T-cell (primary cell): ENCODE measurements around the gene SLC22A23. TPM values are rescaled to one million over a fixed set of nuclear protein-coding genes. Genes with fewer than 3 reads are reported as not detected.
A peak's percentile ranks its signal among the peaks of the same experiment; 100 is the strongest.

Source experiments
- ATAC-seq, 4 experiments: fragments of 200-7000 bp in 3 of 4; fragments of 150-1000 bp in 1 of 4; cut with Tn5 transposase; replicated peaks in 1 of 4; 1 replicate in 3 of 4; 2 replicates in 1 of 4; pipeline ENCODE4 v1.10.0; 2021; ENCODE audit warnings: moderate library complexity in 3 of 4, mild to moderate bottlenecking in 2 of 4, moderate number of reproducible peaks in 1 of 4
- CTCF ChIA-PET, 2 donors: fragments of 300-600 bp; sonication (Branson Sonifier 250); formaldehyde crosslinking; loops; one replicate each; lab custom pipeline; 2022; ENCODE audit warnings: antibody characterized with exemption in 2 of 2; lab: Charles Lee
- POLR2A ChIA-PET, 2 donors: fragments of 300-600 bp; sonication (Branson Sonifier 250); formaldehyde crosslinking; loops; one replicate each; lab custom pipeline; 2022; ENCODE audit warnings: antibody characterized with exemption in 2 of 2; lab: Charles Lee
- DNase-seq, 35 experiments: peaks; one replicate each; pipeline versions ENCODE4 v3.0.0 to v3.0.0-alpha.2; 2013 to 2023
- H3K27ac ChIP-seq: one replicate; pipeline ENCODE4 v1.5.1; 2013; ENCODE audit warnings: low read length
- H3K27me3 ChIP-seq, 2 experiments: replicated peaks in 1 of 2; 1 replicate in 1 of 2; 2 replicates in 1 of 2; pipeline versions ENCODE4 v1.6.1 to v1.7.0; 2013; ENCODE audit warnings: low read length in 1 of 2, mixed read lengths in 1 of 2; ENCODE audit not compliant: control insufficient read depth in 2 of 2, insufficient read depth in 2 of 2; ENCODE audit errors: extremely low read depth in 1 of 2
- H3K36me3 ChIP-seq, 2 donors: 1 replicate in 1 of 2; 2 replicates in 1 of 2; pipeline versions ENCODE4 v1.6.1 to v1.7.0; 2013; ENCODE audit warnings: low read length in 1 of 2; ENCODE audit not compliant: control insufficient read depth in 2 of 2, insufficient read depth in 1 of 2; ENCODE audit errors: extremely low read depth in 1 of 2
- H3K4me1 ChIP-seq, 2 experiments: 1 replicate in 1 of 2; 2 replicates in 1 of 2; pipeline versions ENCODE4 v1.6.1 to v1.7.0; 2013; ENCODE audit warnings: low read length in 2 of 2, mixed read lengths in 1 of 2; ENCODE audit not compliant: insufficient read depth in 2 of 2, control insufficient read depth in 1 of 2; ENCODE audit errors: extremely low read depth in 1 of 2
- H3K4me3 ChIP-seq, 2 donors: 1 replicate in 1 of 2; 2 replicates in 1 of 2; pipeline versions ENCODE4 v1.5.1 to v1.7.0; 2013; ENCODE audit warnings: mild to moderate bottlenecking in 2 of 2, low read length in 1 of 2, moderate library complexity in 1 of 2; ENCODE audit not compliant: control insufficient read depth in 1 of 2; ENCODE audit errors: extremely low read depth in 1 of 2
- H3K9me3 ChIP-seq: 2 replicates; pipeline ENCODE4 v1.7.0; 2013
- H3K27ac Mint-ChIP-seq, 2 donors: one replicate each; pipeline ENCODE4 v1.8.0; 2020 to 2021; ENCODE audit warnings: mild to moderate bottlenecking in 2 of 2, mixed read lengths in 2 of 2
- H3K27me3 Mint-ChIP-seq, 2 donors: one replicate each; pipeline ENCODE4 v1.8.0; 2021 to 2022; ENCODE audit warnings: mixed read lengths in 2 of 2
- H3K36me3 Mint-ChIP-seq: one replicate; pipeline ENCODE4 v1.8.0; 2021; ENCODE audit warnings: mixed read lengths
- H3K4me1 Mint-ChIP-seq, 3 donors: one replicate each; pipeline ENCODE4 v1.8.0; 2020 to 2022; ENCODE audit warnings: mixed read lengths in 3 of 3, mild to moderate bottlenecking in 1 of 3
- H3K4me3 Mint-ChIP-seq, 3 donors: one replicate each; pipeline ENCODE4 v1.8.0; 2020 to 2022; ENCODE audit warnings: mild to moderate bottlenecking in 3 of 3, mixed read lengths in 3 of 3, moderate library complexity in 3 of 3
- H3K9me3 Mint-ChIP-seq, 3 donors: one replicate each; pipeline ENCODE4 v1.8.0; 2020 to 2022; ENCODE audit warnings: mixed read lengths in 3 of 3
- WGBS: methylation state at CpG from one replicate; pipeline ENCODE4 v1.1.5; 2013; ENCODE audit warnings: missing lambda C conversion rate; ENCODE audit not compliant: insufficient coverage; 5-methylcytosine and 5-hydroxymethylcytosine counted together
- total RNA-seq, 35 experiments: library from RNA in 6 of 35; stranded (reverse) in 6 of 35; fragments of 120-200 nt in 1 of 35; gene quantifications; one replicate each; pipeline versions ENCODE4 v1.2.1 to v1.2.4 and lab custom pipeline; 2013 to 2026

SLC22A23 gene
- total RNA-seq, 5 donors from 2014 or later (not counting 1 experiment from before 2014, with no cell fraction given) = 6.2 to 14.8 (median 12.1) TPM

DNA sequence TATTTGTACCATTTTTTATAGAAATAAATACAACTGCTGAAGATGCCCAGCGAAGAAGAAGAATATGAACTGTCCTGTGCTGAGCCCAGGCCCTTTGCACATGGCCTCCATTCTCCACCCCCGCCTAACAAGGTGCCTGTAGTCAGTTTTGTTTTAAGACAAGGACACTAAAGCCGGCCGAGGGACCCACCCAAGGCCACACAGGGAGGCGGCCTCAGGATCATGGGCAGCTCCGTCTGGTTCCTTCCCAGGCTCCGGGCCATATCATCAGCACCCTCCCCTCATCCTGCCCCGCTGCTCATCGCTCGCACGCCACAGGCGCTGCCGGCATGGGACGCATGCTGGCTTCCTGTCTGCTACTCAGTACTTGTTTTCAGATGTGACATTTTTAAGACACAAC is 176.8 kb downstream of the SLC22A23 start:
- DNase-seq (peak in 1 of 35 experiments; percentile 4), ATAC-seq (peak in 2 of 4 experiments; percentile 15 to 19)
- H3K9me3 ChIP-seq = no peaks in the 10 kb centered on the region
- Mint-ChIP-seq H3K4me1 (peaks cover 5 to 6% (median 6%) of the 10 kb centered on the region in 3 donors), H3K27ac (no peak overlapping the region), H3K36me3 (peaks cover 5% of the 10 kb centered on the region), H3K4me3 (no peak overlapping the region), H3K27me3 (no peaks in the 10 kb centered on the region), H3K9me3 (no peaks in the 10 kb centered on the region)
- peaks cover 0 to 3% of the 10 kb centered on the region in 2 experiments for H3K4me1 ChIP-seq
- no peak overlapping the region for H3K27ac ChIP-seq
- 97% methylated on average over 9 of the region's 14 CpGs for WGBS
- ChIA-PET CTCF (interaction anchor here (0.6 to 2.2 kb wide), 14 partner anchors 18 to 685 kb away, joined by 3 to 50 read pairs (median 6); no protein-coding TSS in a partner anchor), POLR2A (no interaction called here)
- H3K4me3 ChIP-seq = no peak overlapping the region
- H3K27me3 ChIP-seq = no peaks in the 10 kb centered on the region
- H3K36me3 ChIP-seq = peaks cover 11 to 13% of the 10 kb centered on the region in 2 donors

DNA sequence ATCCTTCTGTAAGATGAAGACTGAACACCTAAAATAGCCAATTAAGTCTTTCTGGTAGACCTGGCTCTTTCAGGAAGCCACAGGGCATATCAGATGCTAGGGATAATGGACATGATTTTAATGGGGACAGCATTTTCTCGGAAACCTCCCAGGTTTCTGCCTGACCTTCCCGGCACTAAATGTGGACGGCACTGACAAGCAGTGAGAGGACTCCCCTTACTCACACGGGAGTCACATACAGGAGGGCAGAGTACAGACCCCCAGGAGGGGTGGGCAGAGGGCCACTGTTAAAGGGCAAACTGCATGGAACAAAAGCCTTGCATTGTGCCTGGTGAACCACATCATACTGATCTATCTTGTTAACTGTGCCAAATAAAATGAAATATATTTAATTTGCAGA is 178.2 kb downstream of the SLC22A23 start:
- CTCF ChIA-PET = interaction anchor here in 1 of 2 donors (1.6 kb wide), 1 partner anchor 454 kb away, joined by 8 read pairs; no protein-coding TSS in a partner anchor
- Mint-ChIP-seq H3K27me3 (no peaks in the 10 kb centered on the region), H3K36me3 (peaks cover 4% of the 10 kb centered on the region), H3K9me3 (no peaks in the 10 kb centered on the region), H3K4me3 (no peak overlapping the region), H3K27ac (no peak overlapping the region), H3K4me1 (peaks cover 11 to 14% (median 12%) of the 10 kb centered on the region in 3 donors)
- DNase-seq = no peak
- Histone ChIP-seq H3K27ac (no peak overlapping the region), H3K9me3 (no peaks in the 10 kb centered on the region), H3K4me1 (peaks cover 0 to 3% of the 10 kb centered on the region in 2 experiments), H3K36me3 (peaks cover 8 to 13% of the 10 kb centered on the region in 2 donors), H3K4me3 (no peak overlapping the region), H3K27me3 (no peaks in the 10 kb centered on the region)
- 100% methylated on average over 1 of the region's 4 CpGs for WGBS
- no peak for ATAC-seq
- POLR2A ChIA-PET = no interaction called here

DNA sequence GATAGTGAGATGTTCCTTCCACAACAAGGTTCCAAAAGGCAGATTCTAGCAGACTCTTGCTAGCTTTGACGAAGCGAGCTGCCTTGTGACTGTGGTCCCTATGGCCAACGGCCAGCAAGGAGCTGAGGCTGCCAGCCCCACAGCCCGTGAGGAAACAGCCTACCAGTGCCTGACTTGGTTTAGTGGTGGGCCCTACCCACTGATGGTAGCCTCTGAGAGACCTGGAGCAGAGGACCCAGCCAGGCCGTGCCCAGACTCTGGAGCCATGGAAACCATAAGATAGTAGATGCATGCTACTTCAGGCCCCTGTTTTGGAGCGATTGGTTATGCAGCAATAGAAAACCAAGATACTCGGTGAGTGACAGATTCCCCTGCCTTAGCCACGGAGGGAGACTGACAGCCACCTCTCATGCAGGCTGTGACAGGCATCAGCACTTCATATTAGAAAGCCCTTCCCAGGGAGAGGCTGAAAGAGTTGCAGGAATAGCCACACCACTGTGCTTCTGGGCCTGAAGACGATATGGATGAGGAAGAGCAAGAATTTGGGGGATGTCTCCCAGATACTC is 178.9 kb downstream of the SLC22A23 start:
- WGBS = 94% methylated on average over 7 of the region's 9 CpGs
- Mint-ChIP-seq H3K4me3 (no peak overlapping the region), H3K36me3 (peaks cover 2% of the 10 kb centered on the region)

DNA sequence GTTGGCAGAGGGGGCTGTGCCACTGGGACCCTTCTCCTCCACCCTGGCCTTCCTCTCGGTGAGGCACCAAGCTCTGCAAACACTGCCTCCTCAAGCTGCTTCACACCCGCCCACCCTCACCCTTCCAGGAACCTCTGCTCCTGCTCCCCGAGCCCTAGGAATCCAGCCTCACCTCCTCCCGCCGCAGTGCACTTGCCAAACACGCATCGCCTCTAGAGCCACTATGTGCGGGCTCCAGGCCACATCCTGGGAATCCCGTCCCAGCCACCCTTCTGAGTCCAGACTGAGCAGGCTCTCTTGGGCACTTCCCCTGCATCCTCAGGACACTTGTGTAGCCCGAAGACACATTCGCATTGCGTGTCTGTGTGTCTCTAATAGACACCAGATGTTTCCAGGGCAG is 179.6 kb downstream of the SLC22A23 start:
- Mint-ChIP-seq H3K4me1 (peaks cover 12 to 17% (median 13%) of the 10 kb centered on the region in 3 donors), H3K9me3 (no peaks in the 10 kb centered on the region), H3K36me3 (no peaks in the 10 kb centered on the region), H3K4me3 (no peak overlapping the region), H3K27ac (no peak overlapping the region), H3K27me3 (no peaks in the 10 kb centered on the region)
- Histone ChIP-seq H3K27ac (no peak overlapping the region), H3K9me3 (no peaks in the 10 kb centered on the region), H3K4me1 (peaks cover 0 to 3% of the 10 kb centered on the region in 2 experiments), H3K27me3 (no peaks in the 10 kb centered on the region), H3K4me3 (no peak overlapping the region), H3K36me3 (peaks cover 0 to 16% of the 10 kb centered on the region in 2 donors)
- 88% methylated on average over 12 of the region's 12 CpGs for WGBS
- ATAC-seq (no peak), DNase-seq (no peak)
- CTCF ChIA-PET = interaction anchor here in 1 of 2 donors (0.6 kb wide), 1 partner anchor 206 kb away, joined by 4 read pairs; no protein-coding TSS in a partner anchor
- POLR2A ChIA-PET = no interaction called here

More for the DNA sequence above, 178.9 kb downstream of the SLC22A23 start:
- Histone ChIP-seq H3K4me1 (peaks cover 0 to 3% of the 10 kb centered on the region in 2 experiments), H3K9me3 (no peaks in the 10 kb centered on the region), H3K27me3 (no peaks in the 10 kb centered on the region), H3K4me3 (no peak overlapping the region), H3K36me3 (peaks cover 5 to 14% of the 10 kb centered on the region in 2 donors), H3K27ac (no peak overlapping the region)
- ChIA-PET POLR2A (no interaction called here), CTCF (no interaction called here)
- Mint-ChIP-seq H3K4me1 (peaks cover 12 to 17% (median 13%) of the 10 kb centered on the region in 3 donors), H3K27ac (no peak overlapping the region), H3K27me3 (no peaks in the 10 kb centered on the region), H3K9me3 (no peaks in the 10 kb centered on the region)
- DNase-seq (no peak), ATAC-seq (no peak)

DNA sequence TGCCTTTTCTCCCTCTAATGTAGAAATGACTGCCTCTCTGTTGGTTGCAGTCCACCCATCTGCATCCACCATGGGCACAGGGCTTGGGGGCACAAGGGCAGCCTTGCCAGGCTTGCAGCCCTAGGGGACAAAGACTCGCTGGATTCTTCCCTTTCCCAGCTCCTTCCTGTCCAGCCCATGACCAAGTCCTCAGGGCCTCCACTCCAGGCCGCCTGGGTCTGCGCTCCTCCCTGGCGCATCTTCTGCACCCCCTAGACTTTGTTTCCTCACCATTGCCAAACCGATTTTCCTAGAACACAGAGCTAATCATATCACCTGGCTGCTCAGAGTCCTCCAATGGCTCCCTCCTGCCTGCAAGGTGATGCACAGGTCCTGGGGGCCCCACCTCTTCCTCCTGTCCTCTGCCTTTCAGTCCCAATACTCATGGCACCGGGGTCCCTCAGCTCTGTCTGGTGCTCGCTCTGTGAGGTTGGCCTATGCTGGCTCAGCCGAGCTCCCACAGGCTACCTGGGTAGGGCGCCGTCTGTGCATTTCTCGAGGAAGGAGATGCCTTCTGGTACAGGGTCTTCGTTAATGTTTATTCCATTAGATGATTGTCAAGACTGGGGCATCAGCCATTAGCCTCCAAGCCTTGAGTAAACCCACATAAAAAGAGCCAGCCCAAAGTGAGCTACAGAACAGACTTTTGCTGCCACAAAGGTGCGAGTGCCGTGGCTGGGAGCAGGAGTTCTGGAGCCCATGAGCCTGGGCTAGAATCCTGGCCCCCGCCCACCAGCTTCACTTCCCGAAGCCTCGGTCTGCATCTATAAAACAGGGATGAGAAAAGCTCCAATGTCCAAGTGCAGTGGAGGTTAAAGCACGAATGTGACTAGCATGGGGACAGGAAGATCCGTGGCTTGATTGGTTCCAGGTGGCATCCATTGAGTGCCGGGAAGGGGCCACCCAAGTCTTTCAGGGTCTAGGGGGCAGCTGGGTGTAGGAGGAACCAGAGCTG is 180.4 kb downstream of the SLC22A23 start:
- Mint-ChIP-seq H3K4me1 (peaks cover 12 to 17% (median 15%) of the 10 kb centered on the region in 3 donors), H3K4me3 (no peak overlapping the region), H3K9me3 (no peaks in the 10 kb centered on the region), H3K36me3 (peaks cover 6% of the 10 kb centered on the region), H3K27me3 (no peaks in the 10 kb centered on the region), H3K27ac (no peak overlapping the region)
- no peak overlapping the region for H3K4me3 ChIP-seq
- peaks cover 0 to 3% of the 10 kb centered on the region in 2 experiments for H3K4me1 ChIP-seq
- no peak overlapping the region for H3K27ac ChIP-seq
- DNase-seq (no peak), ATAC-seq (no peak)
- peaks cover 0 to 18% of the 10 kb centered on the region in 2 donors for H3K36me3 ChIP-seq
- ChIA-PET CTCF (interaction anchor here in 1 of 2 donors (0.6 kb wide), 1 partner anchor 207 kb away, joined by 4 read pairs; no protein-coding TSS in a partner anchor), POLR2A (no interaction called here)
- WGBS = 84% methylated on average over 16 of the region's 20 CpGs
- H3K27me3 ChIP-seq = no peaks in the 10 kb centered on the region
- H3K9me3 ChIP-seq = no peaks in the 10 kb centered on the region
